Uterus (tissue), 2 donors: ENCODE measurements around the gene EXOSC6.
"Not testable (repeated sequence)": the region's sequence is repeated elsewhere in the genome, so short reads cannot be mapped to it uniquely, and the experiment has no call there.

ENCODE experiments used
- CTCF ChIP-seq, 4 experiments: fragments of 200-600 bp in 2 of 4; fragments of 450-650 bp in 2 of 4; sonication (generic) in 2 of 4; IDR thresholded peaks; one replicate each; pipeline ENCODE4 v1.5.1; 2016 to 2019; ENCODE audit warnings: antibody characterized with exemption in 4 of 4, mild to moderate bottlenecking in 2 of 4, moderate library complexity in 1 of 4
- POLR2A ChIP-seq, 2 donors: fragments of 450-650 bp; IDR thresholded peaks; one replicate each; pipeline ENCODE4 v1.6.1; 2016; ENCODE audit warnings: antibody characterized with exemption in 2 of 2, mild to moderate bottlenecking in 1 of 2, moderate library complexity in 1 of 2

DNA sequence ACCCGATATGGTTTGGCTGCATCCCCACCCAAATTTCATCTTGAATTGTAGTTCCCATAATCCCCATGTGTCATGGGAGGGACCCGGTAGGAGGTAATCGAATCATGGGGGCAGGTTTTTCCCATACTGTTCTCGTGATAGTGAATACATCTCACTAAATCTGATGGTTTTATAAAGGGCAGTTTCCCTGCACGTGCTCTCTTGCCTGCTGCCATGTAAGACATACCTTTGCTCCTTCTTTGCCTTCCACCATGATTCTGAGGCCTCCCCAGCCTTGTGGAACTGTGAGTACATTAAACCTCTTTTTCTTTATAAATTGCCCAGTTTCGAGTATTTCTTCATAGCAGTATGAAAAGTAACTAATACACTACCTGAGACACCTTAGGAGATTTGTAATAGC is 45.4 kb downstream of the EXOSC6 start:
- TF ChIP-seq CTCF, POLR2A (IDR thresholded peaks at IDR 0.05): not testable (repeated sequence)
